ENCODE data around the gene PRKAG2.

DNA sequence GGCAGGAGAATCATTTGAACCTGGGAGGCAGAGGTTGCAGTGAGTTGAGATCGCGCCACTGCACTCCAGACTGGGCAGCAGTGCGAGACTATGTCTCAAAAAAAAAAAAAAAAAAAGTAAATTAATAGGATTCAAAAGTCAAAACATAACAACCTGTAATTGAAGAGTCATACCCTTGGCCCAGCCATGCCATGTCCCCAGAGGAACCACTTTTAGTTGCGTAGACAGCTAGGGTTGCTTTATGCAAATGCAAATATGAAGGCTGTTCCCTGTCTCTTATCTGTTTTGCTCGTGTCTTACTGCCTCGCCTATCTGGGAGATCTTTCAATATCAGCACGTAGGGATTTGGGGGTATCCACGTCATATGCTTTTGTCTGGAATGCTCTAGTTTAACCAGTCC, 73.1 kb downstream of the PRKAG2 start:
- no peak for TF ChIP-seq CBX5 (CRISPR knock-in tag; IDR thresholded peaks at IDR 0.05; ENCODE audit: borderline replicate concordance)
- no peak for TF ChIP-seq GATAD1 (CRISPR knock-in tag; IDR thresholded peaks at IDR 0.05)
- TF ChIP-seq CTCF (CRISPR knock-in tag; IDR thresholded peaks at IDR 0.05): no peak
- TF ChIP-seq ESRRA (CRISPR knock-in tag; IDR thresholded peaks at IDR 0.05; ENCODE audit: low read depth): no peak
- TF ChIP-seq RAD21 (CRISPR knock-in tag; IDR thresholded peaks at IDR 0.05): no peak
- TF ChIP-seq PREB (CRISPR knock-in tag; IDR thresholded peaks at IDR 0.05): no peak
